ENCODE results near the gene FGF14. TPM values are rescaled to one million over a fixed set of nuclear protein-coding genes. Genes with fewer than 3 reads are reported as not detected.

The FGF14 gene
- total RNA-seq, 4 donors from 2014 or later, result under 0.01 to 2.4 (median 0.99) TPM

- DNase-seq, result no peak
- Histone ChIP-seq H3K9me3 (no peaks in the 10 kb centered on the region), H3K27me3 (no peaks in the 10 kb centered on the region), H3K4me1 (no peaks in the 10 kb centered on the region), H3K4me3 (no peak overlapping the region), H3K27ac (no peak overlapping the region), H3K36me3 (no peaks in the 10 kb centered on the region)
- intact Hi-C loops (cut with DNase I; ENCODE audit: low total_unique reads) (no loop called here), in situ Hi-C loops (cut with MboI; ENCODE audit: low pct_ligation_motif_present in 1 of 4, low pct_unique_long_range_greater_than_20kb in 1 of 4, low sequenced_read_pairs in 3 of 4) (no loop called here)
- TF ChIP-seq POLR2A (IDR thresholded peaks at IDR 0.05) (no peak), CTCF (IDR thresholded peaks at IDR 0.05) (no peak), POLR2AphosphoS5 (IDR thresholded peaks at IDR 0.05) (no peak), EP300 (IDR thresholded peaks at IDR 0.05; ENCODE audit: low read depth) (no peak)
- 26% methylated on average over 2 of the region's 2 CpGs; no CpG with 5 or more reads in 1 of the 2 donors for WGBS, 2 donors (ENCODE audit: low coverage in 1 of 2)
Measured at GRCh38 chr13:101690871-101691270, 711.0 kb downstream of the FGF14 start.

- Histone ChIP-seq H3K4me3 (no peak overlapping the region), H3K27me3 (no peaks in the 10 kb centered on the region), H3K36me3 (no peaks in the 10 kb centered on the region), H3K27ac (no peak overlapping the region), H3K4me1 (peaks cover 0 to 4% (median 0%) of the 10 kb centered on the region in 4 donors), H3K9me3 (no peaks in the 10 kb centered on the region)
- in situ Hi-C loops (cut with MboI; ENCODE audit: low pct_ligation_motif_present in 1 of 4, low pct_unique_long_range_greater_than_20kb in 1 of 4, low sequenced_read_pairs in 3 of 4), result no loop called here
- TF ChIP-seq CTCF (IDR thresholded peaks at IDR 0.05), result no peak
- no peak for TF ChIP-seq EP300 (IDR thresholded peaks at IDR 0.05; ENCODE audit: low read depth)
- no peak for TF ChIP-seq POLR2A (IDR thresholded peaks at IDR 0.05)
- TF ChIP-seq POLR2AphosphoS5 (IDR thresholded peaks at IDR 0.05), result no peak
- 71 to 83% methylated on average over 1 to 2 of the region's 2 CpGs for WGBS, 2 donors (ENCODE audit: low coverage in 1 of 2)
- no peak for DNase-seq
- intact Hi-C loops (cut with DNase I; ENCODE audit: low total_unique reads), result no loop called here
Measured at GRCh38 chr13:101686003-101686402, 715.8 kb downstream of the FGF14 start.

- DNase-seq, result no peak
- TF ChIP-seq POLR2A (IDR thresholded peaks at IDR 0.05) (no peak), POLR2AphosphoS5 (IDR thresholded peaks at IDR 0.05) (no peak), CTCF (IDR thresholded peaks at IDR 0.05) (no peak), EP300 (IDR thresholded peaks at IDR 0.05; ENCODE audit: low read depth) (no peak)
- no peaks in the 10 kb centered on the region for H3K36me3 ChIP-seq
- H3K4me1 ChIP-seq, result peaks cover 0 to 4% (median 0%) of the 10 kb centered on the region in 4 donors
- H3K27me3 ChIP-seq, result no peaks in the 10 kb centered on the region
- H3K9me3 ChIP-seq, result no peaks in the 10 kb centered on the region
- intact Hi-C loops (cut with DNase I; ENCODE audit: low total_unique reads), result no loop called here
- H3K27ac ChIP-seq, result no peak overlapping the region
- in situ Hi-C loops (cut with MboI; ENCODE audit: low pct_ligation_motif_present in 1 of 4, low pct_unique_long_range_greater_than_20kb in 1 of 4, low sequenced_read_pairs in 3 of 4), result no loop called here
- no peak overlapping the region for H3K4me3 ChIP-seq
Measured at GRCh38 chr13:101681834-101682233, 720.0 kb downstream of the FGF14 start.

GRCh38 chr13:101673360-101674105 lies 728.3 kb downstream of the FGF14 start:
- Histone ChIP-seq H3K9me3 (no peaks in the 10 kb centered on the region), H3K4me1 (no peaks in the 10 kb centered on the region), H3K36me3 (no peaks in the 10 kb centered on the region), H3K27ac (no peak overlapping the region), H3K4me3 (no peak overlapping the region), H3K27me3 (no peaks in the 10 kb centered on the region)
- no peak for DNase-seq
- intact Hi-C loops (cut with DNase I; ENCODE audit: low total_unique reads), result no loop called here
- no peak for TF ChIP-seq POLR2AphosphoS5 (IDR thresholded peaks at IDR 0.05)
- TF ChIP-seq CTCF (IDR thresholded peaks at IDR 0.05), result no peak
- TF ChIP-seq EP300 (IDR thresholded peaks at IDR 0.05; ENCODE audit: low read depth), result no peak
- no peak for TF ChIP-seq POLR2A (IDR thresholded peaks at IDR 0.05)
- WGBS, 2 donors (ENCODE audit: low coverage in 1 of 2), result 63 to 90% methylated on average over 2 to 4 of the region's 4 CpGs
- in situ Hi-C loops (cut with MboI; ENCODE audit: low pct_ligation_motif_present in 1 of 4, low pct_unique_long_range_greater_than_20kb in 1 of 4, low sequenced_read_pairs in 3 of 4), result no loop called here
